Trophoblast cell (in vitro differentiated cells and primary cell): Measurements from ENCODE around the gene TBL1XR1.
"Not testable (repeated sequence)": the region's sequence is repeated elsewhere in the genome, so short reads cannot be mapped to it uniquely, and the experiment has no call there.

Source experiments
- DNase-seq, 2 donors: peaks; one replicate each; pipeline ENCODE4 v3.0.0-alpha.2; 2016
- H2AFZ ChIP-seq: 2 replicates; pipeline ENCODE4 v1.6.1; 2013; ENCODE audit warnings: low read length, moderate library complexity, mild to moderate bottlenecking; ENCODE audit not compliant: insufficient read depth, poor library complexity
- H2AK5ac ChIP-seq: 2 replicates; pipeline ENCODE4 v1.6.1; 2013; ENCODE audit warnings: mild to moderate bottlenecking, low read length
- H2BK120ac ChIP-seq: 2 replicates; pipeline ENCODE4 v1.6.1; 2013; ENCODE audit warnings: low read length, mild to moderate bottlenecking, moderate library complexity; ENCODE audit not compliant: insufficient read depth, poor library complexity
- H2BK12ac ChIP-seq: 2 replicates; pipeline ENCODE4 v1.6.1; 2013; ENCODE audit warnings: mild to moderate bottlenecking, low read length, moderate library complexity
- H2BK5ac ChIP-seq: 2 replicates; pipeline ENCODE4 v1.6.1; 2013; ENCODE audit warnings: low read length, low read depth, moderate library complexity, mild to moderate bottlenecking; ENCODE audit not compliant: poor library complexity
- H3K14ac ChIP-seq: 2 replicates; pipeline ENCODE4 v1.6.1; 2013; ENCODE audit warnings: mild to moderate bottlenecking, low read length
- H3K18ac ChIP-seq: 2 replicates; pipeline ENCODE4 v1.6.1; 2013; ENCODE audit warnings: mild to moderate bottlenecking, low read length
- H3K23ac ChIP-seq: 2 replicates; pipeline ENCODE4 v1.6.1; 2013; ENCODE audit warnings: low read length
- H3K27ac ChIP-seq: 2 replicates; pipeline ENCODE4 v1.5.1; 2013; ENCODE audit warnings: low read depth, mild to moderate bottlenecking, inconsistent platforms, low read length, moderate library complexity
- H3K27me3 ChIP-seq: 2 replicates; pipeline ENCODE4 v1.6.1; 2013; ENCODE audit warnings: inconsistent platforms, mild to moderate bottlenecking, low read length, moderate library complexity; ENCODE audit not compliant: insufficient read depth
- H3K36me3 ChIP-seq, 2 experiments: 1 replicate in 1 of 2; 2 replicates in 1 of 2; pipeline ENCODE4 v1.6.1; 2013; ENCODE audit warnings: low read length in 2 of 2, mild to moderate bottlenecking in 2 of 2, moderate library complexity in 1 of 2; ENCODE audit not compliant: insufficient read depth in 2 of 2, control insufficient read depth in 1 of 2
- H3K4ac ChIP-seq: 2 replicates; pipeline ENCODE4 v1.6.1; 2013; ENCODE audit warnings: low read depth, mild to moderate bottlenecking, low read length, moderate library complexity
- H3K4me1 ChIP-seq, 2 experiments: 1 replicate in 1 of 2; 2 replicates in 1 of 2; pipeline ENCODE4 v1.6.1; 2013; ENCODE audit warnings: low read length in 2 of 2, mild to moderate bottlenecking in 2 of 2, moderate library complexity in 1 of 2; ENCODE audit not compliant: insufficient read depth in 2 of 2, control insufficient read depth in 1 of 2
- H3K4me2 ChIP-seq: 2 replicates; pipeline ENCODE4 v1.6.1; 2013; ENCODE audit warnings: inconsistent platforms, mild to moderate bottlenecking, low read length, moderate library complexity
- H3K4me3 ChIP-seq: 2 replicates; pipeline ENCODE4 v1.5.1; 2013; ENCODE audit warnings: mild to moderate bottlenecking, low read depth, low read length, inconsistent platforms
- H3K79me1 ChIP-seq: one replicate; pipeline ENCODE4 v1.6.1; 2013; ENCODE audit warnings: low read length
- H3K79me2 ChIP-seq: 2 replicates; pipeline ENCODE4 v1.6.1; 2013; ENCODE audit warnings: low read length, mild to moderate bottlenecking; ENCODE audit not compliant: control insufficient read depth, insufficient read depth, poor library complexity
- H3K9ac ChIP-seq: 2 replicates; pipeline ENCODE4 v1.6.1; 2013; ENCODE audit warnings: mild to moderate bottlenecking, low read length
- H3K9me3 ChIP-seq: 2 replicates; pipeline ENCODE4 v1.6.1; 2013; ENCODE audit warnings: low read depth, mild to moderate bottlenecking, control low read depth, inconsistent platforms, low read length; ENCODE audit not compliant: insufficient read depth
- H4K12ac ChIP-seq: 2 replicates; pipeline ENCODE4 v1.6.1; 2013; ENCODE audit warnings: low read depth, mild to moderate bottlenecking, low read length, moderate library complexity
- H4K8ac ChIP-seq: 2 replicates; pipeline ENCODE4 v1.6.1; 2013; ENCODE audit warnings: low read depth, mild to moderate bottlenecking, low read length, moderate library complexity
- H4K91ac ChIP-seq: one replicate; pipeline ENCODE4 v1.6.1; 2013; ENCODE audit warnings: low read depth, mild to moderate bottlenecking, low read length, moderate library complexity
- WGBS: extraction: QIAGEN DNeasy Blood & Tissue Kit; methylation state at CpG from one replicate; pipeline ENCODE4 v1.1.7; 2013; ENCODE audit warnings: missing lambda C conversion rate; ENCODE audit not compliant: insufficient read length, insufficient coverage; ENCODE audit errors: extremely low coverage; 5-methylcytosine and 5-hydroxymethylcytosine counted together

TBL1XR1 gene

GRCh38 chr3:177188325-177188724 is 9.0 kb downstream of the TBL1XR1 start:
- H3K4ac ChIP-seq: peak overlapping the region; percentile 69
- not testable (repeated sequence) for H4K12ac ChIP-seq, H2AK5ac ChIP-seq, H2BK12ac ChIP-seq, H3K9ac ChIP-seq, H3K79me1 ChIP-seq, H2BK5ac ChIP-seq, DNase-seq, H4K91ac ChIP-seq, H3K4me3 ChIP-seq, H2BK120ac ChIP-seq, H3K27me3 ChIP-seq, H3K4me2 ChIP-seq, H3K27ac ChIP-seq, H3K18ac ChIP-seq, H3K4me1 ChIP-seq, H3K36me3 ChIP-seq, H3K9me3 ChIP-seq, H3K14ac ChIP-seq, H3K23ac ChIP-seq, H4K8ac ChIP-seq, H2AFZ ChIP-seq
- peaks cover 33% of the 10 kb centered on the region for H3K79me2 ChIP-seq
- WGBS: no CpG with 5 or more reads among the region's 4 CpGs

- no peak overlapping the region for H3K4me3 ChIP-seq
- no peak overlapping the region for H2BK120ac ChIP-seq
- no peaks in the 10 kb centered on the region for H3K9me3 ChIP-seq
- no peaks in the 10 kb centered on the region for H3K27me3 ChIP-seq
- no peak overlapping the region for H4K91ac ChIP-seq
- no peak overlapping the region for H3K27ac ChIP-seq
- H4K12ac ChIP-seq: no peak overlapping the region
- no peaks in the 10 kb centered on the region for H3K79me1 ChIP-seq
- H3K36me3 ChIP-seq: peaks cover 0 to 3% of the 10 kb centered on the region in 2 experiments
- no peak for DNase-seq
- H3K23ac ChIP-seq: no peak overlapping the region
- peaks cover 35% of the 10 kb centered on the region for H3K79me2 ChIP-seq
- no peak overlapping the region for H2BK5ac ChIP-seq
- WGBS: no CpG with 5 or more reads among the region's 1 CpG
- no peak overlapping the region for H3K4me2 ChIP-seq
- no peak overlapping the region for H2BK12ac ChIP-seq
- H2AFZ ChIP-seq: no peak overlapping the region
- H3K14ac ChIP-seq: no peak overlapping the region
- peaks cover 2 to 3% of the 10 kb centered on the region in 2 experiments for H3K4me1 ChIP-seq
- no peak overlapping the region for H4K8ac ChIP-seq
- no peak overlapping the region for H2AK5ac ChIP-seq
- H3K4ac ChIP-seq: no peak overlapping the region
- H3K9ac ChIP-seq: no peak overlapping the region
- H3K18ac ChIP-seq: no peak overlapping the region
These were observed 11.0 kb downstream of the TBL1XR1 start for GRCh38 chr3:177186306-177186705.

DNA sequence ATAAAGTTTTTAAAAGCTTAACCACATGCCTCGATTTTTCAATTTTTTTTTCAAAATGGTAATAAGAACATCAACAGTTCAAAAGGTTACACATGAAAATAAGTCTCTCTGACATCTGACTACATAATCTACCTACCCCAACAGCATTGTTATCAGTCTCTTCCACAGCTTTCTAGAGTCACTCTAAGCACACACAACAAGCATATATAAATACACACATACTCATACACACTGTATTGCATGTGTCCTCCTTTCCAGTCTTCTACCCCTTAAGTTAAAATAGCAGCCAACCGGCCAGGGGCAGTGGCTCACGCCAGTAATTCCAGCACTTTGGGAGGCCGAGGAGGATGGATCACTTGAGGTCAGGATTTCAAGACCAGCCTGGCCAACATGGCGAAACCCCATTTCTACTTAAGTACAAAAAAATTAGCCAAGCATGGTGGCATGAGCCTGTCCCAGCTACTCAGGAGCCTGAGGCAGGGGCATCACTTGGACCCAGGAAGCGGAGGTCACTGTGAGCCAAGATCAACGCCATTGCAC is 12.2 kb downstream of the TBL1XR1 start:
- H4K12ac ChIP-seq: no peak overlapping the region
- peaks cover 5 to 6% of the 10 kb centered on the region in 2 experiments for H3K4me1 ChIP-seq
- H3K27ac ChIP-seq: no peak overlapping the region
- H2BK5ac ChIP-seq: no peak overlapping the region
- H3K4me3 ChIP-seq: no peak overlapping the region
- H3K79me2 ChIP-seq: peaks cover 39% of the 10 kb centered on the region
- H2AK5ac ChIP-seq: no peak overlapping the region
- no peak overlapping the region for H3K18ac ChIP-seq
- no peak overlapping the region for H3K9ac ChIP-seq
- no peak overlapping the region for H2BK120ac ChIP-seq
- H3K23ac ChIP-seq: no peak overlapping the region
- H2AFZ ChIP-seq: no peak overlapping the region
- H3K9me3 ChIP-seq: no peaks in the 10 kb centered on the region
- no peak for DNase-seq
- no peak overlapping the region for H4K91ac ChIP-seq
- no peak overlapping the region for H3K14ac ChIP-seq
- H3K27me3 ChIP-seq: no peaks in the 10 kb centered on the region
- no peak overlapping the region for H3K4me2 ChIP-seq
- H3K79me1 ChIP-seq: no peaks in the 10 kb centered on the region
- peaks cover 0 to 3% of the 10 kb centered on the region in 2 experiments for H3K36me3 ChIP-seq
- H2BK12ac ChIP-seq: no peak overlapping the region
- H3K4ac ChIP-seq: peak overlapping the region; percentile 93
- WGBS: no CpG with 5 or more reads among the region's 7 CpGs
- no peak overlapping the region for H4K8ac ChIP-seq

GRCh38 chr3:177184602-177185001 is 12.7 kb downstream of the TBL1XR1 start:
- H2BK120ac ChIP-seq, H4K12ac ChIP-seq, H2BK5ac ChIP-seq, H3K23ac ChIP-seq, H3K4me1 ChIP-seq, H3K27me3 ChIP-seq, H3K27ac ChIP-seq, H3K9me3 ChIP-seq, H3K18ac ChIP-seq, DNase-seq, H4K8ac ChIP-seq, H3K14ac ChIP-seq, H3K36me3 ChIP-seq, H2AK5ac ChIP-seq, H3K9ac ChIP-seq, H4K91ac ChIP-seq, H3K79me1 ChIP-seq, H2AFZ ChIP-seq, H3K4me3 ChIP-seq, H3K4me2 ChIP-seq, H2BK12ac ChIP-seq: not testable (repeated sequence)
- peak overlapping the region; percentile 47 for H3K4ac ChIP-seq
- H3K79me2 ChIP-seq: peaks cover 39% of the 10 kb centered on the region
- no CpG with 5 or more reads among the region's 3 CpGs for WGBS
